SH-SY5Y (cell line): ENCODE data around the gene XIAP.

Source experiments
- GATA2 ChIP-seq: IDR thresholded peaks from 2 replicates; pipeline ENCODE4 v1.6.1; 2011; ENCODE audit warnings: mild to moderate bottlenecking, low read depth, low read length
- GATA3 ChIP-seq: IDR thresholded peaks from 2 replicates; pipeline ENCODE4 v1.6.1; 2011; ENCODE audit warnings: low read depth, mild to moderate bottlenecking, low read length, moderate library complexity

XIAP gene

DNA sequence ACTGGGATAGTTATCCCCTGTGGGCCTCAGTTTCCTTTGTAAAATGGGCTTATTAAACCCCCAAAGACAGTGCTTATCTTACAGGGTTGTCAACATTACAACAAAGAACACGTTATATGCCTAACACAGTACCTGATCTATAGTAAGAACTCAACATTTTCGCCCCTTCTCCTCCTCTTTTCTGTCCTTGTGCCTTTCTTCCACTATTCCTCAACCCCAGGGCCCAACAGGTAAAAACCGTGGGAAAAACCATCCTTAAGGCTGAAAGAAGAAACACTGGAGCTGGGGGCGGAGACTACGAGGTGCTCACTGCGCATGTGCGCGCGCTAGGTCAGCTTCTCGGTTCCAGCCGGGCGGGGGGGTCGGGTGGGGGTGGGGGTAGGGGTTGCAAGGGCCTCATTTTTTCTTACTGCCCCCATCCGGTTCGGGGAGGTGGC is 426 bp upstream of the XIAP start:
- TF ChIP-seq GATA2 (no peak), GATA3 (no peak)

DNA sequence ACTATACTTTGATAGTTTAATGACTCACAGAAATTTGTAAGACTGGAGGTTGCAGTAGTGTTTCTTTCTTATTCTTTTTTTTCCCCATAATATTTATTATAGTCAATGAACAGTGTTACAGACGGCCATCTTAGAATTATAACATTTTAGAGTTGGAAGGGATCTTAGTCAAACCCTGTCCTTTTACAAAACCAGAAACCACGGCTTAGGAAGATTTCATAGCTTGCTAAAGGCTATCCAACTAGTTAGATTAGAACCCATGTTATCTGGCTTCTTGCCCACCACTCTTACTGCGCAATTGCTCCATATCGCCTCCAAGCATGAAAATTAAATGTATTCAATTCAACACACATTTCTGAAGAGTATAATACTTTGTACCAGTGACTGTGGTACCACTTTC is 1.1 kb downstream of the XIAP start:
- no peak for TF ChIP-seq GATA3
- TF ChIP-seq GATA2 = no peak

DNA sequence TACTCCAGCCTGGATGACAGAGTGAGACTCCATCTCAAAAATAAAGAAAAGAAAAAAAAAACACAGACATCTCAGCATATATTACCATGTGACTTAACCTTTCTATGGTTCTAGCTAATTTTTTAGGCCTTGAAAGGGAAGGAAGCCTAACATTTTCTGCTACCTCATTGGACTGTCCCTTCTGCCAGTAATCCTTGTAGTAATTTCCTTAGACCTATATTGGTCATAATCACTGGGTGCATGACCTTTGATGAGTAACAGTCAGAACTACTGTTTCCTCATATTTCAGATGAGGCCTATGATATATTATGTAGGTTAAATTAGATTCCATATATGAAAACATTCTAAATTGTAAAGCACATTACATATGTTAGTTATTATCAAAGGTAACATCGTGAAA is 9.6 kb downstream of the XIAP start:
- no peak for TF ChIP-seq GATA2
- TF ChIP-seq GATA3 = no peak

DNA sequence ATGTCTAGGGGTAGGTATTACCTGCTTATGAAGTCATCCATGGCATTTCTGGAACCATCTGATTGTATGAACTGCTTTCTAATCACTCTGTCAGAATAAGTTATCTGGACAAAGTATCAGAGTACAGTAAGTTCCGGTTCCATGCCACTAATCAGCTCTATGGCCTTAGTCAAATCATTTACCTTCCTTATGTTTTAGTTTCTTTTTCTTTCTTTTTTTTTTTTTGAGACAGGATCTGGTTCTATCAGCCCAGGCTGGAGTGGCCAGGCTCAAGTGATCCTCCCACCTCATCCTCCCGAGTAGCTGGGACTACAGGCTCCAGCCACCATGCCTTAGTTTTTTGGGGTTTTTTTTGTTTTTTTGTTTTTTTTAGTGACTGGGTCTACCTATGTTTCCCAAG is 11.5 kb downstream of the XIAP start:
- TF ChIP-seq GATA2 (no peak), GATA3 (no peak)

DNA sequence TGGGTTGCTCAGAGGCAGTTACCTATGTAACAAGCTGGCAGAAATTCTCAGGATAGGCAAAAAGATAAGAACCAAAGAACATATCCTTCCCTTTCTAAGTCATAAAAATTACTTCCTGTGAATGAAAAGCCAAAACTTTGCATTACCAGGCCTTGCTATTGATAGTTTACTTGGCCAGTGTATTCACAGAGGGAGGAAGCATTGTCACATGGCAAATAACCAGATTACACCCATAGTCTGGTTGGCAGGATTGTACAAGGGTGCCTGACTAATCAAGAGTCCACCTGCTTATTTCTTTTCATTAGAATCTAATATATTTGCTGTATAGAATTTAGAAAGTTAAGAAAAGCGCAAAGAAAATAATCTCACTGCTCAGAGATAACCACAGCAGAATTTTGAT is 14.1 kb downstream of the XIAP start:
- TF ChIP-seq GATA2 (no peak), GATA3 (no peak)

DNA sequence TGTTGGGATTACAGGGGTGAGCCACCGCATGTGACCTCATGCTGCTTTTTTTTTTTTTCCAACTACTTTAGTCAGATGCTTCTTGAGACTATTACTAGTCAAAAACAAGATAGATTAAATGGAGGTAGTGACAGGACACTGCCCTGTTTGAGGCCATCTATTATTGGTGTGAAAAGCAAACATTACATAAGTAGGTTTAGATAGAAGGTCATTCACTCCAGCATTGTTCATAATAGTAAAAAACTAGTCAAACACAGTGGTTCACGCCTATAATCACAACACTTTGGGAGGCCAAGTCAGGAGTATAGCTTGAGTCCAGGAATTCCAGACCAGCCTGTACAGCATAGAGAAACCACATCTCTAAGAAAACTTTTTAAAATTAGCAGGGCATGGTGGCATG is 16.3 kb downstream of the XIAP start:
- TF ChIP-seq GATA3 (no peak), GATA2 (no peak)

DNA sequence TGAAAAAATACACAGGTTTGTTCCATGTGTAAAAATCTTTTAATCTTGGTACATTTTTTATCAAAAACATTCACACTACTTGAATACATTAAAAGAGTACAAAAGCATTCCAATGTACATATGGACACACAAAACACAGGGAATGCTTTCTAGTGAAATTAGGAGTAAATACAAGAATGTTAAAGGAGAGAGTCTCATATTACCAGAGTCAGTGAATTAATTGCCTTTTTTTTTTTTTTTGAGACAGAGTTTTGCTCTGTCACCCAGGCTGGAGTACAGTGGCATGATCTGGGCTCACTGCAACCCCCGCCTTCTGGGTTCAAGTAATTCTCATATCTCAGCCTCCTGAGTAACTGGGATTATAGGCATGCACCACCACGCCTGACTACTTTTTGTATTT is 17.0 kb downstream of the XIAP start:
- TF ChIP-seq GATA3 = no peak
- TF ChIP-seq GATA2 = no peak

DNA sequence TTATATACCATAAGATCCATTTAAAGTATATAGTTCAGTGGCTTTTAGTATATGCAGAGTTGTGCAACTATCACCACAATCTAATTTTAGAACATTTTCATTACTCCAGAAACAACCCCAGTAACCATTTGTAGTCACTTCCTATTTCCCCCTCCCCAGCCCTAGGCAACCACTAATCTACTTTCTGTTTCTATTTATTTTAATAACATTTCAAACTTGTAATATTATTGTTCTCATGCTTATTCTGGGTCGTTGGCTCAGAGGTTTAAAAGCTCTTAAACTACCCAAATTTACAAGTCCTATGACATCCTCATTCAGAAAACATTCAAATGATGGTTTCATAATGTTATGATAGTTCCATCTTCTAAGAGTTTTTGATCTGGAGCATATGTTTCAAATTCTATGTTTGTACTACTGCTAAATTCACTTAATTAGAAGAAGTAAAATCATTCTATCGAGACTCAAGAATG is 18.4 kb downstream of the XIAP start:
- TF ChIP-seq GATA3 (no peak), GATA2 (no peak)

DNA sequence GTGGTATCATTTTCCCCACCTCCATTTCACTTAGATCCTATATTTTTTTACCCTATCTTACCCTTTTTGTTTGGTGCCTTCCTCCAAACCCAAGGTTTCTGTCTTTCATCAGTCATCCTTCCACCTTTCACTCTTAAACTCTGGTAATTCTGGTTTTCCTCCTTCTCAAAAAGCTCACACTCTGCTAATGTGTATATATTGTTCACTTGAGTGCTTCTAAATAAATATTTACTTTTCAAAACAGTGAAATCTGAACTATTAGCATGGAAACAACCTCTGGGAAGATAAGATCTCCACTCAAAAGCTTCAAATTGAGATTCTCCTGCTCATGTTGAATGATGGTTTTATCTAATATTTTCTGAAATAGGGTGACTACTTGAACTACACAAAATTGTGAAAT is 21.5 kb downstream of the XIAP start:
- TF ChIP-seq GATA2 (no peak), GATA3 (no peak)

DNA sequence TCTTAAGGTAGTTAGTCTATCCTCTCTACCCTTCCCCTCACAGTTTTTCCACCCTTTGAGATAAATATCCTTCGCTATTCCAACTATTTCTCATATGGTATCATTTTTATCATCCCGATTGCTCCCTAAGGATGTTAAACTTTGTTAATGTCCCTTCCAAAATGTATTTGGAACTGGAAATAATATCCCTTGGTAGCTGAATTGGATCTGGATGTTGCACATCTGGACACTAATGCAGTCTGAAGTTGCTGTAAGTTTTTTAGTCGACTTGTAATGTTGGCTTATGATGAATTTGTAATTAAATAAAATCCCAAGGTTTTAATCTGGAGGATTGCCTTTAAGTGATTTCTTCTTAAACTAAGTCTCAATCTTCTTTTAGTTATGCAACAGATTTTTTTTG is 22.5 kb downstream of the XIAP start:
- TF ChIP-seq GATA2 (no peak), GATA3 (no peak)

DNA sequence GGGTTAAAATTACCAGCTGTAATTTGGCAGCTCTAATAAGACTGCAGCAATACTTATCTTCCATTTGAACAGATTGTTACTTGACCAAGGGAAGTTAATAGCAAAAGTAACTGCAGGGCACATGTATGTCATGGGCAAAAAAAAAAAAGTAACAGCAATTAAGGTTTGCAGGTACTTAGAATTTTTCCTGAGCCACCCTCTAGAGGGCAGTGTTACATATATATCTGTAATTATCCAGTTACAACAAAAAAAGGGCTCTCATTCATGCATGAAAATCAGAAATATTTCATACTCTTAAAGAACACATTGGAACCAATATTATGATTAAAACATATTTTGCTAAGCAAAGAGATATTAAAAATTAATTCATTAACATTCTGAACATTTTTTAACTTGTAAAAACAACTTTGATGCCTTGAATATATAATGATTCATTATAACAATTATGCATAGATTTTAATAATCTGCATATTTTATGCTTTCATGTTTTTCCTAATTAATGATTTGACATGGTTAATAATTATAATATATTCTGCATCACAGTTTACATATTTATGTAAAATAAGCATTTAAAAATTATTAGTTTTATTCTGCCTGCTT is 25.1 kb downstream of the XIAP start:
- TF ChIP-seq GATA3 (no peak), GATA2 (no peak)

DNA sequence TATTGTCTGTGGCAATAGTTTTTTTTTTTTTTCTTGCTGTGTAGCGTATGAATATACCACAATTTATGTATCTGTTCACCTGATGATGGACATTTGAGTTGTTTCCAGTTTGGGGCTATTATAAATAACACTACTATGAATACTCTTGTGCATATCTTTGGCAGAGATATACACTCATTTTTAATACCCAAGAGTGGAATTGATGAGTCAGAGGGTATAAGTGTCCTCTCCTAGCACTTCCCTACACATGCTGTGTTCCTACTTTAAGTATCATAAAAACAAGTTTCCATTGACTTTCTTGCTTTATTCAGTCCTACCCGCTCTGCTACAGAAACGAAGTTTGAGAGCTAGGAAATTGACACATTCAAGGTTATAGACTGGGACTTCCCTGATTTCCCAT is 39.8 kb downstream of the XIAP start:
- TF ChIP-seq GATA2 (no peak), GATA3 (no peak)

DNA sequence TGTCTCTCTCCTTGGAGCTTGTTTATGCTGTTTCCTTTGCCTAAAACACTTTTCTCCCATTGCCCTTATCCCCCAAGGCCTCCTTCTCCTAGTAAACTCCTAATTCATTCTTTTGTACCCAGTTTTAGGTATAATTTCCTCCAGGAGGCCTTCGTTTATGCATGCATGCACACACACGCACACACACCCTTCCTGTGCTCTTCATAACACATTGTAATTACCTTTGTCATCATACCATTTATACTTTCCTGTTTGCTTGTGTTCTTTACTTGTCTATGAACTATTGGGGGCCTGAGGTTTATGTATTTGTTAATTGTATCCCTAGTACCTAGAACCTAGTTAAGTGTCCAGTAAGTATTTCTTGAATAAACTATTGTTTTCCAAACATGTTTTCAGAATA is 45.5 kb downstream of the XIAP start:
- no peak for TF ChIP-seq GATA3
- no peak for TF ChIP-seq GATA2

DNA sequence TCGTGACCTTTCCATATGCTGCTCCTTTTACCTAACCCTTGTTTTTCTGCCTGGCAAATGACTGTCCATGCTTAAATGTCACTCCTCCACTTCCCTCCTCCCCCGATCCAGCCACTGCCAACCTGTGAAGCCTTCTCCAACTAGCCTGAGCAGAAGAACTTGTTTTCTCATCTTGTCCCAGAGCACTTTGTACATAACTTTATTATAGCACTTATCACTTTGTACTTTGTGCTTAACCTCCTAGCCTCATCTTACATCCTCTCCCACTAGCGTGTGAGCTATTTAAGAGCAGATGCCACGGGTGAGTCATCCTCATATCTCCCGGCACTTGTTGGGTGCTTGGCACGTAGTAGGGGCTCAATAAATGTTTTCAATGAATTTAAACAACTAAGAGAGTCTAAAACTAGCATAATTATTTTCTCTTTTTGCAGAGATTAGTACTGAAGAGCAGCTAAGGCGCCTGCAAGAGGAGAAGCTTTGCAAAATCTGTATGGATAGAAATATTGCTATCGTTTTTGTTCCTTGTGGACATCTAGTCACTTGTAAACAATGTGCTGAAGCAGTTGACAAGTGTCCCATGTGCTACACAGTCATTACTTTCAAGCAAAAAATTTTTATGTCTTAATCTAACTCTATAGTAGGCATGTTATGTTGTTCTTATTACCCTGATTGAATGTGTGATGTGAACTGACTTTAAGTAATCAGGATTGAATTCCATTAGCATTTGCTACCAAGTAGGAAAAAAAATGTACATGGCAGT is 46.9 kb downstream of the XIAP start:
- TF ChIP-seq GATA2 (no peak), GATA3 (no peak)

DNA sequence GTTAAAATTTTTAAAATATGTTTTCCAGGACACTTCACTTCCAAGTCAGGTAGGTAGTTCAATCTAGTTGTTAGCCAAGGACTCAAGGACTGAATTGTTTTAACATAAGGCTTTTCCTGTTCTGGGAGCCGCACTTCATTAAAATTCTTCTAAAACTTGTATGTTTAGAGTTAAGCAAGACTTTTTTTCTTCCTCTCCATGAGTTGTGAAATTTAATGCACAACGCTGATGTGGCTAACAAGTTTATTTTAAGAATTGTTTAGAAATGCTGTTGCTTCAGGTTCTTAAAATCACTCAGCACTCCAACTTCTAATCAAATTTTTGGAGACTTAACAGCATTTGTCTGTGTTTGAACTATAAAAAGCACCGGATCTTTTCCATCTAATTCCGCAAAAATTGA is 49.7 kb downstream of the XIAP start:
- TF ChIP-seq GATA2 = no peak
- no peak for TF ChIP-seq GATA3

DNA sequence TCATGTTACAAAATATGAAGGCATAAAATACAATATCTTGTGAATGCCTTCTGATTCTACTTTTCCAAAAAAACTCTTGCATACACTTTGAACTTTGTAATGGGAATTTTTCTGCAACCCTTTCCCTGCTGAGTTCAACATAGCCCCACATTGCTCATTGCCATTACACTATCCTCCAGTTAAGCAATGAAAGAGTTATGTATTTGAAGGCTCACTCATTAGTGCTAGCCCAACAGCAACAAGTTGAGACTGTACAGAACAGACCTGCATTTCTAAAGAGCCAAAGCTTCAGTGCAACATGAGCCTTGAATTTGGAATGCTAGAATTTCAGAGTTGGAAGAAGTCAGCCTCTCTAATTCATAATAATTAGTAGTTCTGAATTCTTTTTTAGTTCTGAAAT is 57.2 kb downstream of the XIAP start:
- TF ChIP-seq GATA2 = no peak
- TF ChIP-seq GATA3 = no peak

DNA sequence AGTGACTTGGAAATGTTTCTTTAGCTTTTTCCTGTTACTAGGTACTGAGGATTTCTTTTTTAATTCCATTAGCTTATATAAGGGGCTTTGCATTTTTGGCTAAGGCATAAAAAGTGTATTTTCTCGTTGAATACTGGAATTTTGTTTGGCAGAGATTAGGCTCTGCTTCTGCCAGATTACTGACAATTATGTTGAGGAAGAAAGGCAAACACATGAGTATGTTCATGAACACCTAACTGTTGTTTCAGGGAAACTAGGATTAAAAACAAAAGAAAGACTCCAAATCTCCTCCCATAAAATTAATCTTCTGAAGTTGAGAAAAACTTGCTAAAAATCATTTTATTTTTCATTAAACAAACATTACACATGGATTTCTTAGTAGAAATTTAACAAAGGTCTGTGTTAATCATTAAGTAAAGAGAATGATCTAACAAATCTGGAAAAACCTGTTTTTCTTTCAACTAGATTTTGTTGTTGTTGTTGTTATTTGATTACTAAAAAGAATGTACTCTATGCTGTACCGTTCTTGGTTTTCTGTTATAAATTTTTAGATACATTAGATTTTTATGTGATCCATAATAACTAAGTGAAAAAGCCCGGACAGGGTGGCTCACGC is 58.4 kb downstream of the XIAP start:
- TF ChIP-seq GATA2 (no peak), GATA3 (no peak)
